ENCODE results near the gene IRF4. TPM values are rescaled to one million over a fixed set of nuclear protein-coding genes. Genes with fewer than 3 reads are reported as not detected.

Gene IRF4
- total and polyA plus RNA-seq, 2 donors (not counting 3 experiments of a cell fraction or from before 2014, with no cell fraction given): not detected

DNA sequence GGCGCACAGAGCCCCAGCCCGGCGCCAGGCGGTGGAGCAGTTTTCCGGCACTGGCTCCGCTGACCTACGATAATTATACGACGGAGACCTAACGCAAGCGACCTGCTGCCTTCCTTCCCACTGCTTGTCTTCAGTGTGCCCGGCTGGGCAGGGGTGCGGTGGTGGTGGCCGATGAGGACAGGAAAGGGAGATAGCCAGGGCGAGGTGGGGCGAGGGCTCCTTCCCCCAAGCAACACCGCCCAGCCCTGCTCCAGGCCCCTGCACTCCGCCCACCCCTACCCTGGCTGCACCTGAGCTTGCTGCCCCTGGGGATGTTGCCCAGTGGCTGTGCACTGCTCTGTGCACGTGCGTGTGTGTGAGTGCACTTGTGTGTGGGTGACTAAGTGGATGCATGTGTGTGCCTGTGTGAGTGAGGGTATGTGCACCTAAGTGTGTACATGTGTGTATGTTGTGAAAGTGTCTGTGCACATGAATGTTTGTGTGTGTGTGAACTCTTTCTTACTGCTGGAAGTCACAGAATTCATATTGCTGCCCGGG, 42.6 kb upstream of the IRF4 start:
- Histone ChIP-seq H3K27me3 (ENCODE audit: control insufficient read depth in 2 of 2, insufficient read depth in 2 of 2, low read length in 2 of 2) (no peaks in the 10 kb centered on the region), H3K36me3 (ENCODE audit: control insufficient read depth in 2 of 2, extremely low read depth in 1 of 2, insufficient read depth in 2 of 2, low read length in 2 of 2) (peaks cover 0 to 9% of the 10 kb centered on the region in 2 experiments), H3K9me1 (replicated peaks; ENCODE audit: control insufficient read depth, extremely low read depth, insufficient read depth, low read length) (no peaks in the 10 kb centered on the region), H3K4me2 (ENCODE audit: insufficient read depth, low read length) (no peak overlapping the region), H3K9ac (replicated peaks; ENCODE audit: extremely low read depth, insufficient read depth, low read length) (no peak overlapping the region), H2AFZ (ENCODE audit: low read depth, low read length) (no peak overlapping the region), H3K4me3 (replicated peaks in 1 of 3; ENCODE audit: insufficient read depth in 1 of 3, low read depth in 1 of 3, low read length in 3 of 3) (no peak overlapping the region), H3K79me2 (ENCODE audit: control insufficient read depth, insufficient read depth, low read length) (no peaks in the 10 kb centered on the region), H3K4me1 (ENCODE audit: control insufficient read depth, extremely low read depth, insufficient read depth, low read length) (no peaks in the 10 kb centered on the region), H3K9me3 (replicated peaks; ENCODE audit: control insufficient read depth, insufficient read depth, low read length) (no peaks in the 10 kb centered on the region), H3K27ac (ENCODE audit: insufficient read depth, low read depth, low read length) (no peak overlapping the region), H4K20me1 (replicated peaks; ENCODE audit: control insufficient read depth, extremely low read depth, insufficient read depth, low read length) (no peaks in the 10 kb centered on the region)
- POLR2A ChIA-PET: no interaction called here
- intact Hi-C loops (cut with micrococcal nuclease) (no loop called here), dilution Hi-C loops (cut with MboI; ENCODE audit: extremely low pct_ligation_motif_present, low sequenced_read_pairs) (no loop called here)
- FAIRE-seq (no peak), DNase-seq (ENCODE audit: low read depth, low spot score) (no peak)
- BruUV-seq (replicated peaks): no TSS peak
- CTCF ChIA-PET: interaction anchor here (1.4 to 1.9 kb wide), 2 partner anchors 9 to 16 kb away, joined by 3 to 6 read pairs; no protein-coding TSS in a partner anchor
- no peak for TF ChIP-seq MYC (IDR thresholded peaks at IDR 0.05; ENCODE audit: low read depth, low read length)
- no peak for TF ChIP-seq FOS (IDR thresholded peaks at IDR 0.05; ENCODE audit: borderline replicate concordance, insufficient read depth, low read length)
- no peak for TF ChIP-seq GATA2 (IDR thresholded peaks at IDR 0.05; ENCODE audit: insufficient read depth, insufficient read length, low read depth, low read length)
- no peak for TF ChIP-seq POLR2A (IDR thresholded peaks at IDR 0.05; ENCODE audit: low read depth, low read length)
- TF ChIP-seq CTCF (IDR thresholded peaks at IDR 0.05; ENCODE audit: extremely low read depth in 1 of 2, insufficient read depth in 1 of 2, low read depth in 1 of 2, low read length in 2 of 2): no peak
- TF ChIP-seq JUN (IDR thresholded peaks at IDR 0.05; ENCODE audit: borderline replicate concordance, insufficient read depth, insufficient read length, low read depth): no peak
- no peak for TF ChIP-seq EZH2 (IDR thresholded peaks at IDR 0.05; ENCODE audit: borderline replicate concordance, low read depth, low read length, severe bottlenecking)
- TF ChIP-seq MAX (IDR thresholded peaks at IDR 0.05; ENCODE audit: insufficient read depth, insufficient read length): no peak
- TF ChIP-seq POLR2AphosphoS5 (IDR thresholded peaks at IDR 0.05; ENCODE audit: insufficient read depth, low read depth, low read length): no peak
